CD14-positive monocyte (primary cell): Measurements from ENCODE around the gene MIAT. TPM values are rescaled to one million over a fixed set of nuclear protein-coding genes. Genes with fewer than 3 reads are reported as not detected.

ENCODE experiments used
- DNase-seq, 3 donors: peaks; one replicate each; pipeline ENCODE4 v3.0.0-alpha.2; 2011 to 2022
- H2AFZ ChIP-seq: 2 replicates; pipeline ENCODE4 v1.6.0; 2012; ENCODE audit warnings: mild to moderate bottlenecking, low read depth, low read length, inconsistent platforms; ENCODE audit not compliant: insufficient read depth, poor library complexity, severe bottlenecking
- H3K27ac ChIP-seq, 2 donors: 1 replicate in 1 of 2; 2 replicates in 1 of 2; pipeline ENCODE4 v1.5.1; 2012 to 2013; ENCODE audit warnings: low read length in 2 of 2, control low read depth in 1 of 2, inconsistent platforms in 1 of 2, low read depth in 1 of 2, mild to moderate bottlenecking in 1 of 2
- H3K27me3 ChIP-seq, 2 donors: one replicate each; pipeline versions ENCODE4 v1.6.0 to v1.6.1; 2011 to 2013; ENCODE audit warnings: low read length in 2 of 2; ENCODE audit not compliant: control insufficient read depth in 2 of 2, insufficient read depth in 2 of 2
- H3K36me3 ChIP-seq, 2 donors: replicated peaks in 1 of 2; 1 replicate in 1 of 2; 2 replicates in 1 of 2; pipeline versions ENCODE4 v1.5.1 to v1.6.1; 2012 to 2013; ENCODE audit warnings: low read length in 2 of 2, control low read depth in 1 of 2, inconsistent platforms in 1 of 2, mild to moderate bottlenecking in 1 of 2; ENCODE audit not compliant: insufficient read depth in 2 of 2, control insufficient read depth in 1 of 2
- H3K4me1 ChIP-seq, 2 donors: 1 replicate in 1 of 2; 2 replicates in 1 of 2; pipeline versions ENCODE4 v1.5.1 to v1.6.1; 2012 to 2013; ENCODE audit warnings: low read length in 2 of 2, control low read depth in 1 of 2, inconsistent platforms in 1 of 2, mild to moderate bottlenecking in 1 of 2, moderate library complexity in 1 of 2; ENCODE audit not compliant: insufficient read depth in 2 of 2, control insufficient read depth in 1 of 2
- H3K4me2 ChIP-seq: replicated peaks from 2 replicates; pipeline ENCODE3; 2012; ENCODE audit warnings: low read length, moderate library complexity, mild to moderate bottlenecking; ENCODE audit not compliant: poor library complexity, severe bottlenecking; ENCODE audit errors: extremely low read depth
- H3K4me3 ChIP-seq, 3 experiments: fragments of 200-600 bp in 1 of 3; sonication (generic) in 1 of 3; replicated peaks in 1 of 3; 1 replicate in 2 of 3; 2 replicates in 1 of 3; pipeline ENCODE4 v1.5.1; 2011 to 2013; ENCODE audit warnings: low read length in 3 of 3, mild to moderate bottlenecking in 3 of 3, control low read depth in 2 of 3, low read depth in 2 of 3, inconsistent platforms in 1 of 3, moderate library complexity in 1 of 3
- H3K79me2 ChIP-seq: 2 replicates; pipeline ENCODE4 v1.6.0; 2012; ENCODE audit warnings: mild to moderate bottlenecking, control low read depth, inconsistent platforms, low read length, moderate library complexity; ENCODE audit not compliant: insufficient read depth
- H3K9ac ChIP-seq: 2 replicates; pipeline ENCODE4 v1.6.0; 2017; ENCODE audit warnings: low read length, mild to moderate bottlenecking; ENCODE audit not compliant: insufficient read depth, poor library complexity, severe bottlenecking
- H3K9me3 ChIP-seq, 2 donors: replicated peaks in 1 of 2; 1 replicate in 1 of 2; 2 replicates in 1 of 2; pipeline versions ENCODE4 v1.5.1 to v1.6.1; 2012 to 2013; ENCODE audit warnings: low read length in 2 of 2, control low read depth in 1 of 2; ENCODE audit not compliant: control insufficient read depth in 1 of 2, insufficient read depth in 1 of 2
- H4K20me1 ChIP-seq: 2 replicates; pipeline ENCODE4 v1.6.0; 2012; ENCODE audit warnings: mild to moderate bottlenecking, low read length, control low read depth, moderate library complexity; ENCODE audit not compliant: insufficient read depth
- H3K27ac Mint-ChIP-seq, 7 donors: one replicate each; pipeline ENCODE4 v1.8.0; 2020; ENCODE audit warnings: mild to moderate bottlenecking in 7 of 7, mixed read lengths in 7 of 7, moderate library complexity in 6 of 7, inconsistent platforms in 2 of 7
- H3K27me3 Mint-ChIP-seq, 3 donors: one replicate each; pipeline ENCODE4 v1.8.0; 2021 to 2022; ENCODE audit warnings: low read depth in 3 of 3, mild to moderate bottlenecking in 3 of 3, mixed read lengths in 3 of 3, moderate library complexity in 3 of 3, inconsistent platforms in 1 of 3
- H3K36me3 Mint-ChIP-seq, 2 donors: one replicate each; pipeline ENCODE4 v1.8.0; 2020; ENCODE audit warnings: mixed read lengths in 2 of 2, inconsistent platforms in 1 of 2, mild to moderate bottlenecking in 1 of 2
- H3K4me1 Mint-ChIP-seq: one replicate; pipeline ENCODE4 v1.8.0; 2020; ENCODE audit warnings: mild to moderate bottlenecking, mixed read lengths
- H3K4me3 Mint-ChIP-seq, 2 donors: one replicate each; pipeline ENCODE4 v1.8.0; 2020; ENCODE audit warnings: mild to moderate bottlenecking in 2 of 2, mixed read lengths in 2 of 2, moderate library complexity in 1 of 2
- H3K9me3 Mint-ChIP-seq, 7 donors: one replicate each; pipeline ENCODE4 v1.8.0; 2020 to 2022; ENCODE audit warnings: mixed read lengths in 7 of 7, mild to moderate bottlenecking in 6 of 7, moderate library complexity in 6 of 7, inconsistent platforms in 2 of 7
- WGBS: methylation state at CpG from one replicate; pipeline ENCODE4 v1.1.5; 2013; ENCODE audit warnings: missing lambda C conversion rate; ENCODE audit not compliant: insufficient coverage; 5-methylcytosine and 5-hydroxymethylcytosine counted together
- intact Hi-C, 2 donors: fragments of 100-400 bp; cut with micrococcal nuclease; formaldehyde crosslinking; loops; one replicate each; pipeline versions ENCODE4 v1.15.0 to v1.15.1; 2023
- polyA plus RNA-seq, 3 donors: library from polyadenylated mRNA; depleted of rRNA in 1 of 3; unstranded in 2 of 3; stranded (reverse) in 1 of 3; fragments of 300-500 nt in 2 of 3; fragments of >200 nt in 1 of 3; fragmentation: Illumina TruSeq in 2 of 3; gene quantifications; 1 replicate in 2 of 3; 2 replicates in 1 of 3; pipeline ENCODE4 v1.2.3, GENCODE V29; 2012 to 2021
- TF ChIP-seq, protein P1 (sequence below): fragments of 200-600 bp; IDR thresholded peaks from one replicate; pipeline ENCODE4 v1.8.0; 2022; ENCODE audit warnings: antibody characterized with exemption, mild to moderate bottlenecking

Gene MIAT
- polyA plus RNA-seq, 3 donors: 0.02 to 0.17 (median 0.03) TPM

DNA sequence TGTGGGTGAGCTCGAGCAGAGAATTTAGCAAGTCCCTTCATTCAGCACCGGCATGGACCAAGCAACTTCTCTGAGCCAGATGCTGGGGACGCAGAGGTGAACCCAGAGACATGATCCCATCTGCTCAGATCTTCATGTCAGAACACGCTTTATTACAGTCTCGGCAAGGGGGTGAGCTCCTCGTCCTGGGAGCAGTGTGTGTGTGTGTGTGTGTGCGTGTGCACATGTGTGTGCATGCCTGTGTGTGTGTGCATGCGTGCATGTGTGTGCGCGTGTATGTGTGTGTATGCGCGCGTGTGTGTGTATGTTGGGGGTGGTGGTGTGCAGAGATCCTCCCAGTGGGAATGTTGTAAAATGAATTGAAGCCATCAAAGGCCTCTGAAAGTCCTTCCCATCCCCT is 9.8 kb downstream of the MIAT start:
- no peak overlapping the region for H3K4me3 Mint-ChIP-seq
- Histone ChIP-seq H3K27ac (no peak overlapping the region), H4K20me1 (no peaks in the 10 kb centered on the region), H3K4me1 (peaks cover 14 to 16% of the 10 kb centered on the region in 2 donors), H3K4me2 (no peak overlapping the region), H2AFZ (no peak overlapping the region), H3K27me3 (no peaks in the 10 kb centered on the region), H3K36me3 (no peaks in the 10 kb centered on the region), H3K9me3 (no peaks in the 10 kb centered on the region), H3K9ac (no peak overlapping the region), H3K4me3 (no peak overlapping the region), H3K79me2 (no peaks in the 10 kb centered on the region)
- DNase-seq: no peak
- H3K36me3 Mint-ChIP-seq: no peaks in the 10 kb centered on the region
- intact Hi-C loops: no loop called here
- H3K27me3 Mint-ChIP-seq: peaks cover 0 to 10% (median 0%) of the 10 kb centered on the region in 3 donors
- TF ChIP-seq, protein P1, sequence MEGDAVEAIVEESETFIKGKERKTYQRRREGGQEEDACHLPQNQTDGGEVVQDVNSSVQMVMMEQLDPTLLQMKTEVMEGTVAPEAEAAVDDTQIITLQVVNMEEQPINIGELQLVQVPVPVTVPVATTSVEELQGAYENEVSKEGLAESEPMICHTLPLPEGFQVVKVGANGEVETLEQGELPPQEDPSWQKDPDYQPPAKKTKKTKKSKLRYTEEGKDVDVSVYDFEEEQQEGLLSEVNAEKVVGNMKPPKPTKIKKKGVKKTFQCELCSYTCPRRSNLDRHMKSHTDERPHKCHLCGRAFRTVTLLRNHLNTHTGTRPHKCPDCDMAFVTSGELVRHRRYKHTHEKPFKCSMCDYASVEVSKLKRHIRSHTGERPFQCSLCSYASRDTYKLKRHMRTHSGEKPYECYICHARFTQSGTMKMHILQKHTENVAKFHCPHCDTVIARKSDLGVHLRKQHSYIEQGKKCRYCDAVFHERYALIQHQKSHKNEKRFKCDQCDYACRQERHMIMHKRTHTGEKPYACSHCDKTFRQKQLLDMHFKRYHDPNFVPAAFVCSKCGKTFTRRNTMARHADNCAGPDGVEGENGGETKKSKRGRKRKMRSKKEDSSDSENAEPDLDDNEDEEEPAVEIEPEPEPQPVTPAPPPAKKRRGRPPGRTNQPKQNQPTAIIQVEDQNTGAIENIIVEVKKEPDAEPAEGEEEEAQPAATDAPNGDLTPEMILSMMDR: no peak
- no peaks in the 10 kb centered on the region for H3K9me3 Mint-ChIP-seq
- no peak overlapping the region for H3K27ac Mint-ChIP-seq
- 90% methylated on average over 9 of the region's 13 CpGs for WGBS
- H3K4me1 Mint-ChIP-seq: peaks cover 21% of the 10 kb centered on the region

DNA sequence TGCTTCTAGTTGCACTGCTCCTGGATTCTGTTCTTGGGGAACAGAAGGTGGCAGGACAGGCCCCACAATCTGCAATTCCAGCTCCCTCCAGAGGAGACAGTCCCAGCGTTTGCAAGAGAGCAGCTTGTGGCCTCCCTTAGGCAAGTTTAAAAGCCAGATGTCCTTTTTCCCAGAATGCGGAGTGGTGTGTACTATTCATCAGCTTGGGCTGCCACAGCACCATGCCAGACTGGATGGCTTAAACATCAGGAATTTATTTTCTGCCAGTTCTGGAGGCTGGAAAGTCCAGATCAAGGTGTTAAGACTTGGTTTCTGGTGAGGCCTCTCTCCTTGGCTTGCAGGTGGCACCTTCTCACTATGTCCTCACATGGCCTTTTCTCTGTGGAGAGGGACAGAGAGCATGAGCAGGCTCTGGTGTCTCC is 11.7 kb downstream of the MIAT start:
- H3K27ac ChIP-seq: no peak overlapping the region
- H3K4me1 Mint-ChIP-seq: peaks cover 37% of the 10 kb centered on the region
- H3K4me1 ChIP-seq: peaks cover 28 to 34% of the 10 kb centered on the region in 2 donors
- TF ChIP-seq, protein P1: peak; percentile 70
- H3K4me2 ChIP-seq: no peak overlapping the region
- H3K27me3 ChIP-seq: no peaks in the 10 kb centered on the region
- no peaks in the 10 kb centered on the region for H3K9me3 ChIP-seq
- H3K79me2 ChIP-seq: peaks cover 10% of the 10 kb centered on the region
- no peaks in the 10 kb centered on the region for H3K36me3 ChIP-seq
- H3K27ac Mint-ChIP-seq: peak overlapping the region in 1 of 7 donors; percentile 41
- DNase-seq: no peak
- intact Hi-C loops: no loop called here
- no peaks in the 10 kb centered on the region for H3K36me3 Mint-ChIP-seq
- no peak overlapping the region for H3K4me3 ChIP-seq
- no peak overlapping the region for H2AFZ ChIP-seq
- no peaks in the 10 kb centered on the region for H3K9me3 Mint-ChIP-seq
- H3K9ac ChIP-seq: no peak overlapping the region
- 46% methylated on average over 2 of the region's 2 CpGs for WGBS
- no peaks in the 10 kb centered on the region for H4K20me1 ChIP-seq
- peaks cover 0 to 6% (median 0%) of the 10 kb centered on the region in 3 donors for H3K27me3 Mint-ChIP-seq
- no peak overlapping the region for H3K4me3 Mint-ChIP-seq
